Measurements from ENCODE around the gene LBH. TPM values are rescaled to one million over a fixed set of nuclear protein-coding genes. Genes with fewer than 3 reads are reported as not detected.
"Not testable (repeated sequence)": the region's sequence is repeated elsewhere in the genome, so short reads cannot be mapped to it uniquely, and the experiment has no call there.

The LBH gene
- total RNA-seq, 1 donor: 25.0 TPM

GRCh38 chr2:30255466-30256408 is 24.4 kb downstream of the LBH start:
- no peak for DNase-seq (ENCODE audit: low read depth in 2 of 3, low spot score in 2 of 3)

GRCh38 chr2:30257266-30258214 is 26.2 kb downstream of the LBH start:
- DNase-seq (ENCODE audit: low read depth in 2 of 3, low spot score in 2 of 3): no peak

- DNase-seq (ENCODE audit: low read depth in 2 of 3, low spot score in 2 of 3): no peak
These were observed 27.7 kb downstream of the LBH start for GRCh38 chr2:30259071-30259470.

DNA sequence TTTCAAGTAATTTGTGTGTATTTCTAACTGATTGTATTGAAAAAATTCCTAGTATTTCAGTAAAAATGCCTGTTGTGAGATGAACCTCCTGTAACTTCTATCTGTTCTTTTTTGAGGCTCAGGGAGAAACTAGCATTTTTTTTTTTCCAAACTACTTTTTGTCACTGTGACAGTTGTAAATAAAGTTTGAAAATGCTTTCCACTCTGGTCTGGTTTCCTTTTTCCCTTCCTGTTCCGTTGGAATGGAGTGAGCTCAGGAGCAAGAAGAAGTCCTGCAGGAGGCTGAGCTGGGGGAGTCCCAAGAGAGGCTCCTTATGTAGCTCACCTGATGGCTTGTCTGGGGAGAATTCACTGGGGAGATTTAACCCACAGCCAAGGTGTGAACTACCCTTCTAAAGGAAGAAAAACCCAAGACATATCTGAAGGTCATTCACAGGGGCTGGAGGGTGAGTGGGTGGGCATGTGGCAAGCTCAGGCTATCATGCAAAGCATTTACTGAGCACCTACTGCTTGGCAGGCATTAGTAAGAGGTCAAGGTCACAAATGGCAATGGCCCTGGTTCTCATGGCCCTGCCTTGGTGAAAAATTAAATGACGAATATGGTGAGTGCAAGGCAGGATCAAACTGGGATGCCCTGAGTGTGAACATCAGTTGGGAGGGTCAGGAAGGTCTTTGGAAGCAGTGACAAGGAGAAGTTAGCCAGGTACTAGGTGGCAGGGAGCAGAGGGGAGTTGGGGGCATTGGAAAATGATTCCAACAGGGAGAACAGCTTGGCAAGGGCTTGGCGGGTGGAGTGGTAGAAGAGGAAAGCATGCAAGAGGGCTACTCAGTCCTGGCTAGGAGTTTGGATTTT is 28.7 kb downstream of the LBH start:
- no peak for DNase-seq (ENCODE audit: low read depth in 2 of 3, low spot score in 2 of 3)

DNA sequence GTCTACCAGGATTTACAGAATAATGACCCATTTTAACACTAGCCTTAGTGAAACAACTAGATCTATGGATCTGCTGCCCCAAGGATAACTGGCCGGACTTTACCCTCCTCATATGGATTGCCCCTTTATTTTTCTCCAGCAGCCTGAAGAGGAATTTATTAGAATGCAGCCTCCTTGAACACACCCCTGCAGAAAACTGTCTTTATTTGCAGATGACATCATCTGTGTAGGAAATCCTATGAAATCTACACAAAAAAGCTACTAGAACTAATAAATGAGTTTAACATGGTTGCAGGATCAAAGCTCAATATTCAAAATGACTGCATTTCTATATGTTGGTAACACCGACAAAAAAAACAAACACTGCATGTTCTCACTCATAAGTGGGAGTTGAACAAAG is 29.6 kb downstream of the LBH start:
- DNase-seq (ENCODE audit: low read depth in 2 of 3, low spot score in 2 of 3): no peak

GRCh38 chr2:30261695-30262211 is 30.4 kb downstream of the LBH start:
- DNase-seq (ENCODE audit: low read depth in 2 of 3, low spot score in 2 of 3): no peak

GRCh38 chr2:30262716-30263309 is 31.5 kb downstream of the LBH start:
- DNase-seq (ENCODE audit: low read depth in 2 of 3, low spot score in 2 of 3): no peak

GRCh38 chr2:30264274-30264673 is 32.9 kb downstream of the LBH start:
- DNase-seq (ENCODE audit: low read depth in 2 of 3, low spot score in 2 of 3): no peak

DNA sequence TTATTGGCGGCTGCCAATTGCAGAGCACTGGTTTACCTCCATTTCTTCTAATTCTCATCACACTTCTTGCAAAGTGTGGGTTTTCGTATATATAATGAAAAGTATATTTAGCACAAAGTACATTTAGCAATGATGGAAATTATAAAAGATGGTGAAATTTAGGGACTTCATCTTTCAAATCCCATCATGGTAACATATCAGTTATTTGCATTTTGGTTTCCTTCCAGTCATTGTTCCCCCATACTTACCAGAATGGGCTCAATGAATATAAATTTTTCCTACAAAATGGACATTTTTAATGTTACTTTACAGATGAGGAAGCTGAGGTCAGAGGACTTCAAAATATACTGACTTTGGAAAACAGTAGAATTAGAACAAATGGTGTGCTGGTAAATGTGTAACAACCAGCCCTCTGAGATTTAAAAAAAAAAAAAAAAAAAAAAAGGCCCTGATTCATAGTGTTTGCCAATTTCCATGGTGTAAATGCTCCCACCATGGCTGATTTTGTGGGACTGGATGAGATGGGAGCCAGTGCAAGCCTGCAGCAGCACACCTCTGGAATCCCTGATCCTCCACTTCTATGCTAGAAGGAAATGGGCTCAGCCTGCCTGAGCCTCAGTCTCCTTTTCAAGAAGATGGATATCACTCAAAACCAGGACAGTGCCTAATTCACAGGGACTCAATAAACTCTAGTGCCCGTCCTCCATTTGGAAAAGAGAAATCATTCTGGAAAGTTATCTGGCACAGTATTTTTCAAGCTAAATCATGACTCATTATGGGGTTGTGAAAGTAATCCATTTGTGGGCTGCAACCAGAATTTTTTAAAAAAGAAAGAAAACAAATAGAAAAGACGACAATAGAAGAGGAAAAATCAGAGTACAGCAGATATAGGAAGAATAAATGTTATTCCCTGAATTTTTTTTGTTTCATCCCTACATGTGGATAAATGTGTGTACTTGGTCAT is 34.0 kb downstream of the LBH start:
- DNase-seq (ENCODE audit: low read depth in 2 of 3, low spot score in 2 of 3): no peak

DNA sequence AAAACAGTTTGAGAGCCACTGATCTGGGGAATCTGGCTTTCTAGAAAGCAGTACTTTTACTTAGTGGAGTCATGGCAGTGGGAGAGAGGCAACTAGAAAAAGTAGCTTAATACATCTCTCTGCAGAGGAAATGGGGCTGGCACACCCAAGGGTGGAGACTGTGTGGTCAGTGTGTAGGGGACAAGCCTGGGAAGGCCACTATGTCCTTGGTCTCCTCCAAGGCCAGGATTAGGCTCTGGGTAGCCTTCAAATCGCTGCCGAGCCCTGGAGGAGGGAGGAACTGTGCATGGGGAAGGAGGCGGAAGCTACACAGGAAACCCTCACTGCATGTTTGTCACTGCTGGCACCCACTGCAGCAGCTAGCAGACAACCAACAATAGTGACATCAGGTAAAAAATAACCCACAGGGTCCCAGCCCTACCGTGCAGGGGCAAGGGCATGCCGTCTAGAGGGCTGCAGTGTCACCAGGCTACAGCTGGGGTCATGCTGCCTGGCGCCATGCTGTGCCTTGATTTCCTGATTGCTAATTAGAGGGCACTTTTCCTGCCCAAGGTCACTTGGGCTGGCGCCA is 34.8 kb downstream of the LBH start:
- peak; percentile 42 to 77 (median 46) for DNase-seq (ENCODE audit: low read depth in 2 of 3, low spot score in 2 of 3)

GRCh38 chr2:30266705-30267104 is 35.4 kb downstream of the LBH start:
- DNase-seq (ENCODE audit: low read depth in 2 of 3, low spot score in 2 of 3): no peak

DNA sequence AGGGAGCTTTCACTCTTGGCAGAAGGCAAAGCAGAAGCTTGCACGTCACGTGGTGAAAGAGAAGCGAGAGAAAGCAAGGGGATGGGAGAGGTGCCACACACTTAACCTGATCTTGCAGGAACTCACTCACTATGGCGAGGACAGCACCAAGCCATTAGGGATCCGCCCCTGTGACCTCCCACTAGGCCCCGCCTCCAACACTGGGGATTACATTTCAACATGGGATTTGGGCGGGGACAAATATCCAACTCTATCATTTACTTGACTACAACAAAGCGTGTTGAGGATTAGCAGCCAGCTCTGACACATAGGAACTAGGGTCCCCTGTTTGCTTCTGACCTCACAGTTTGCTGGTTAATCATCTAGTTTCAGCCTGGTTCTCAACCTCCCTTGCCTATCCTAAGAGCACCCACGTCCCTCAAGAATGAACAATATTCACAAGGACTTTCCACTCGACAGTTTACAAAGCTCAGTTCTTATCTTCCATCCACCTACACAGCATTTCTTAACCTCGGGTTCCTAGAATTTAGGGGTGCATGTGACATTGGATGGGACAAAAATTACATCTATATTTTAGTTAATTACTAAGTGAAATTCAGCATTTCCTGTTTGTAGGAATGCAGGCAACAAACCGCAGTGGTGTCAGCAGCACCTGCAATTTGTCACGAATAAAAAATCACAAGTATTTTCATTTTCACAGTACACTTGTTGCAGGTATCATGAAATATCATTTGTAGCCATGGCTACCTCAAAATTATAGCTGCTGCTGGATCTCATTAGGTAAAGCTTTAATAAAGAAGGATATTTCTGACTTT is 36.0 kb downstream of the LBH start:
- DNase-seq (ENCODE audit: low read depth in 2 of 3, low spot score in 2 of 3): no peak

DNA sequence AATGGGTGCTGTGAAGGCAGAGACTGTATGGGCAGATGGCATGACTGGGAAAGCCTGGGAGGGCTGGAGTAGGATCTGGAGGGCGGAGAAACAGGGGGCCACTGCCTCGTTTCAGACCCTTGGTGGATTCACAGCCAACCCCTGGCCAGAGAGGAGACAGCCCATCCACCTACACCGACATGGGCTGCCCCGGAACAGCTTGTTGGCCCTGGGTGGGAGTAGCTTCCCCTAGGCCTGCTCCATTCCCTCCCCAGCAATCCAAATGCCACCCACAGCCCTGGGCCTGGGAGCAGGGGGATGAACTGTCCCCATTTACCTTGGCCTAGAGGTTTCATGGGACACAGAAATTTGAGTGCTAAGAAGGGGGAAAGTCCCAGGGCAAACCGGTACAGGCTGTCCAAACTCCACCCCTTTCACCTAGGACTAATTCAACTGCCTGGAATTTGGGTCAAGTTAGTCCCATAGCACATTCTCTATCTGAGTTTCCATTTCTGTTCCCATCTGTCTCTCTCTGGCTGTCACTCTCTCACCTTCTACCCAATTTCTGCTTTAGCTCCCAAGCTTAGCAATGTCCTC is 37.0 kb downstream of the LBH start:
- no peak for DNase-seq (ENCODE audit: low read depth in 2 of 3, low spot score in 2 of 3)

- DNase-seq (ENCODE audit: low read depth in 2 of 3, low spot score in 2 of 3): not testable (repeated sequence)
These were observed 37.9 kb downstream of the LBH start for GRCh38 chr2:30269114-30269770.

DNA sequence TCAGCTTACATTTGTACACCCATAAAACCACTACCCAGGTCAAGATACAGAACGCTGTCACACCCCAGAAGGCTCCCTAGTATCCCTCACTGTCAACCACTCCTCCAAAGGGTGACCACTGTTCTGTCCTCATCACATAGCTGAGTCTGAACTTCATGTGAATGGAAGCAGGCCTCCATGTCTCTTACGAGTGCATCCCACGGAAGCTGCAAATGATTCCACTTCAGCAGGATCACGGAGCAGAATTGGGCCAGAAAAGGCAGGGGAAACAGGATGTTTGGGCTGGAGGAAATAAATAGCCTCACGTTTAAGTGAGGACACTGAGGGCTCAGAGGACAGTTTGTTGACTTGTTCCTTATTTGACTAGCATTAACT is 38.4 kb downstream of the LBH start:
- DNase-seq (ENCODE audit: low read depth in 2 of 3, low spot score in 2 of 3): no peak

- DNase-seq (ENCODE audit: low read depth in 2 of 3, low spot score in 2 of 3): no peak
These were observed 38.8 kb downstream of the LBH start for GRCh38 chr2:30270166-30270565.

- peak in 1 of 3 donors; percentile 12 for DNase-seq (ENCODE audit: low read depth in 2 of 3, low spot score in 2 of 3)
These were observed 40.0 kb downstream of the LBH start for GRCh38 chr2:30271301-30271700.

Measured in hematopoietic multipotent progenitor cell (in vitro differentiated cells).